ENCODE data around the gene LYPD6B.
"Not testable (repeated sequence)": the region's sequence is repeated elsewhere in the genome, so short reads cannot be mapped to it uniquely, and the experiment has no call there.

Gene LYPD6B

GRCh38 chr2:149213764-149214493, 175.4 kb downstream of the LYPD6B start:
- DNase-seq (ENCODE audit: low read depth) = no peak

GRCh38 chr2:149218497-149218896, 180.0 kb downstream of the LYPD6B start:
- no peak for DNase-seq (ENCODE audit: low read depth)

GRCh38 chr2:149219856-149220255, 181.4 kb downstream of the LYPD6B start:
- no peak for DNase-seq (ENCODE audit: low read depth)

- no peak for DNase-seq (ENCODE audit: low read depth)
Observed at GRCh38 chr2:149221002-149221401, 182.5 kb downstream of the LYPD6B start.

GRCh38 chr2:149221898-149222297, 183.4 kb downstream of the LYPD6B start:
- DNase-seq (ENCODE audit: low read depth) = no peak

GRCh38 chr2:149223472-149224095, 185.1 kb downstream of the LYPD6B start:
- DNase-seq (ENCODE audit: low read depth) = no peak

- DNase-seq (ENCODE audit: low read depth) = no peak
Observed at GRCh38 chr2:149224543-149224942, 186.0 kb downstream of the LYPD6B start.

- DNase-seq (ENCODE audit: low read depth) = no peak
Observed at GRCh38 chr2:149225446-149225845, 186.9 kb downstream of the LYPD6B start.

- DNase-seq (ENCODE audit: low read depth) = no peak
Observed at GRCh38 chr2:149226790-149227189, 188.3 kb downstream of the LYPD6B start.

GRCh38 chr2:149235816-149236375, 197.4 kb downstream of the LYPD6B start:
- no peak for DNase-seq (ENCODE audit: low read depth)

- DNase-seq (ENCODE audit: low read depth) = no peak
Observed at GRCh38 chr2:149236410-149236809, 197.9 kb downstream of the LYPD6B start.

- no peak for DNase-seq (ENCODE audit: low read depth)
Observed at GRCh38 chr2:149246186-149246585, 207.7 kb downstream of the LYPD6B start.

- not testable (repeated sequence) for DNase-seq (ENCODE audit: low read depth)
Observed at GRCh38 chr2:149251436-149251835, 212.9 kb downstream of the LYPD6B start.

- DNase-seq (ENCODE audit: low read depth) = not testable (repeated sequence)
Observed at GRCh38 chr2:149256877-149257276, 218.4 kb downstream of the LYPD6B start.

- no peak for DNase-seq (ENCODE audit: low read depth)
Observed at GRCh38 chr2:149258531-149258930, 220.0 kb downstream of the LYPD6B start.

GRCh38 chr2:149259136-149259535, 220.6 kb downstream of the LYPD6B start:
- no peak for DNase-seq (ENCODE audit: low read depth)

- no peak for DNase-seq (ENCODE audit: low read depth)
Observed at GRCh38 chr2:149261692-149262091, 223.2 kb downstream of the LYPD6B start.

Measured in activated T-helper 9 cell treated with anti-CD3 and anti-CD28 coated beads, Interleukin-2, amount 50 U/mL, for 16 hours (primary cell).